Endothelial cell of umbilical vein (primary cell): Measurements from ENCODE around the gene SDC1. TPM values are rescaled to one million over a fixed set of nuclear protein-coding genes. Genes with fewer than 3 reads are reported as not detected.

ENCODE experiments used
- BruUV-seq: library from RNA; stranded (reverse); fragments of 400-500 nt; replicated peaks from 2 replicates; lab custom pipeline; 2021; lab: Mats Ljungman, UMichigan
- CTCF ChIA-PET: fragments of 300-600, 350-600 bp; sonication (Branson Sonifier 250); formaldehyde crosslinking; loops from one replicate; lab custom pipeline; 2021; ENCODE audit warnings: antibody characterized with exemption, inconsistent platforms; lab: Charles Lee
- POLR2A ChIA-PET: fragments of 300-600, 350-600 bp; sonication (Branson Sonifier 250); formaldehyde crosslinking; loops from one replicate; lab custom pipeline; 2021; ENCODE audit warnings: antibody characterized with exemption, inconsistent platforms; lab: Charles Lee
- DNase-seq: peaks from one replicate; pipeline ENCODE4 v3.0.0-alpha.2; 2011; ENCODE audit warnings: low read depth, low spot score
- FAIRE-seq: peaks from 2 replicates; lab custom pipeline; 2011; peaks lifted over from hg19 to GRCh38; lab: Jason Lieb, UNC
- H2AFZ ChIP-seq: 2 replicates; pipeline ENCODE4 v1.6.0; 2012; ENCODE audit warnings: low read depth, low read length, control low read depth, inconsistent platforms
- H3K27ac ChIP-seq: 2 replicates; pipeline ENCODE4 v1.5.1; 2011; ENCODE audit warnings: low read depth, mild to moderate bottlenecking, control low read depth, low read length, moderate library complexity; ENCODE audit not compliant: insufficient read depth
- H3K27me3 ChIP-seq, 2 experiments: 2 replicates each; pipeline versions ENCODE4 v1.6.0 to v1.6.1; 2011; ENCODE audit warnings: low read length in 2 of 2, mixed read lengths in 1 of 2; ENCODE audit not compliant: control insufficient read depth in 2 of 2, insufficient read depth in 2 of 2
- H3K36me3 ChIP-seq, 2 experiments: 2 replicates in 1 of 2; 3 replicates in 1 of 2; pipeline ENCODE4 v1.5.1; 2011; ENCODE audit warnings: low read length in 2 of 2, mild to moderate bottlenecking in 1 of 2, moderate library complexity in 1 of 2; ENCODE audit not compliant: control insufficient read depth in 2 of 2, insufficient read depth in 2 of 2; ENCODE audit errors: extremely low read depth in 1 of 2
- H3K4me1 ChIP-seq: 3 replicates; pipeline ENCODE4 v1.5.1; 2011; ENCODE audit warnings: mild to moderate bottlenecking, low read length; ENCODE audit not compliant: control insufficient read depth, insufficient read depth; ENCODE audit errors: extremely low read depth
- H3K4me2 ChIP-seq: 2 replicates; pipeline ENCODE4 v1.6.1; 2011; ENCODE audit warnings: low read length, control low read depth, mixed read lengths; ENCODE audit not compliant: insufficient read depth
- H3K4me3 ChIP-seq, 3 experiments: fragments of 200-600 bp in 1 of 3; sonication (generic), shearing (Covaris generic) in 1 of 3; replicated peaks in 1 of 3; 2 replicates each; pipeline ENCODE4 v1.5.1; 2011 to 2016; ENCODE audit warnings: control low read depth in 3 of 3, low read length in 3 of 3, mild to moderate bottlenecking in 2 of 3, inconsistent platforms in 1 of 3, low read depth in 1 of 3, moderate library complexity in 1 of 3; ENCODE audit not compliant: insufficient read depth in 1 of 3
- H3K79me2 ChIP-seq: 2 replicates; pipeline ENCODE4 v1.6.0; 2012; ENCODE audit warnings: low read length, inconsistent platforms; ENCODE audit not compliant: control insufficient read depth, insufficient read depth
- H3K9ac ChIP-seq: replicated peaks from 2 replicates; pipeline ENCODE3; 2011; ENCODE audit warnings: low read length, control low read depth; ENCODE audit not compliant: insufficient read depth; ENCODE audit errors: extremely low read depth
- H3K9me1 ChIP-seq: replicated peaks from 3 replicates; pipeline ENCODE4 v1.6.0; 2011; ENCODE audit warnings: mild to moderate bottlenecking, low read length; ENCODE audit not compliant: control insufficient read depth, insufficient read depth; ENCODE audit errors: extremely low read depth
- H3K9me3 ChIP-seq: replicated peaks from 2 replicates; pipeline ENCODE4 v1.5.1; 2012; ENCODE audit warnings: low read length, inconsistent platforms; ENCODE audit not compliant: control insufficient read depth, insufficient read depth
- H4K20me1 ChIP-seq: replicated peaks from 2 replicates; pipeline ENCODE3; 2011; ENCODE audit warnings: mild to moderate bottlenecking, low read length; ENCODE audit not compliant: control insufficient read depth, insufficient read depth; ENCODE audit errors: extremely low read depth
- EZH2 ChIP-seq: IDR thresholded peaks from 2 replicates; pipeline ENCODE4 v1.6.1; 2012; ENCODE audit warnings: borderline replicate concordance, low read depth, mild to moderate bottlenecking, moderate library complexity, low read length, inconsistent platforms; ENCODE audit not compliant: severe bottlenecking
- FOS ChIP-seq: IDR thresholded peaks from 2 replicates; pipeline ENCODE4 v1.6.1; 2011; ENCODE audit warnings: mild to moderate bottlenecking, low read length, moderate library complexity, borderline replicate concordance; ENCODE audit not compliant: insufficient read depth
- GATA2 ChIP-seq: IDR thresholded peaks from 2 replicates; pipeline ENCODE4 v1.7.0; 2011; ENCODE audit warnings: low read depth, mild to moderate bottlenecking, moderate library complexity, mixed read lengths, low read length; ENCODE audit not compliant: insufficient read length, insufficient read depth
- JUN ChIP-seq: IDR thresholded peaks from 2 replicates; pipeline ENCODE4 v1.6.1; 2011; ENCODE audit warnings: borderline replicate concordance, low read depth; ENCODE audit not compliant: insufficient read length, insufficient read depth
- MAX ChIP-seq: IDR thresholded peaks from 2 replicates; pipeline ENCODE4 v1.6.1; 2011; ENCODE audit not compliant: insufficient read depth, insufficient read length
- MYC ChIP-seq: IDR thresholded peaks from one replicate; pipeline ENCODE4 v1.6.1; 2011; ENCODE audit warnings: mild to moderate bottlenecking, low read depth, low read length
- POLR2A ChIP-seq: IDR thresholded peaks from 2 replicates; pipeline ENCODE4 v1.6.1; 2012; ENCODE audit warnings: low read depth, mild to moderate bottlenecking, control low read depth, low read length
- POLR2AphosphoS5 ChIP-seq: IDR thresholded peaks from 2 replicates; pipeline ENCODE4 v1.6.1; 2012; ENCODE audit warnings: low read depth, mild to moderate bottlenecking, control low read depth, low read length, moderate library complexity; ENCODE audit not compliant: insufficient read depth
- dilution Hi-C: fragments of 300-500 bp; cut with MboI; formaldehyde crosslinking; loops from one replicate; pipeline ENCODE4 v1.15.0; 2019; ENCODE audit warnings: low sequenced_read_pairs; ENCODE audit not compliant: extremely low pct_ligation_motif_present
- intact Hi-C: fragments of 100-400 bp; cut with micrococcal nuclease; formaldehyde crosslinking; loops from one replicate; pipeline ENCODE4 v1.10.0; 2022
- polyA plus RNA-seq, 4 experiments: library from polyadenylated mRNA; depleted of rRNA in 3 of 4; stranded (reverse) in 3 of 4; unstranded in 1 of 4; fragments of >200 nt; gene quantifications; 2 replicates each; pipeline versions ENCODE4 v1.2.1 to v1.2.3, GENCODE V29; 2011 to 2012; ENCODE audit warnings: missing spikeins in 1 of 4
- total RNA-seq: library from RNA; stranded (reverse); gene quantifications from 2 replicates; pipeline ENCODE4 v1.2.3, GENCODE V29; 2021
- TF ChIP-seq, protein P1 (sequence below), 2 donors: IDR thresholded peaks; 1 replicate in 1 of 2; 2 replicates in 1 of 2; pipeline ENCODE4 v1.5.1; 2011; ENCODE audit warnings: low read length in 2 of 2, mild to moderate bottlenecking in 2 of 2, moderate library complexity in 2 of 2, control low read depth in 1 of 2, inconsistent platforms in 1 of 2, low read depth in 1 of 2; ENCODE audit not compliant: insufficient read depth in 1 of 2; ENCODE audit errors: extremely low read depth in 1 of 2

The SDC1 gene
- total and polyA plus RNA-seq, 2 donors (not counting 3 experiments of a cell fraction or from before 2014, with no cell fraction given): 3.2 to 4.0 TPM

DNA sequence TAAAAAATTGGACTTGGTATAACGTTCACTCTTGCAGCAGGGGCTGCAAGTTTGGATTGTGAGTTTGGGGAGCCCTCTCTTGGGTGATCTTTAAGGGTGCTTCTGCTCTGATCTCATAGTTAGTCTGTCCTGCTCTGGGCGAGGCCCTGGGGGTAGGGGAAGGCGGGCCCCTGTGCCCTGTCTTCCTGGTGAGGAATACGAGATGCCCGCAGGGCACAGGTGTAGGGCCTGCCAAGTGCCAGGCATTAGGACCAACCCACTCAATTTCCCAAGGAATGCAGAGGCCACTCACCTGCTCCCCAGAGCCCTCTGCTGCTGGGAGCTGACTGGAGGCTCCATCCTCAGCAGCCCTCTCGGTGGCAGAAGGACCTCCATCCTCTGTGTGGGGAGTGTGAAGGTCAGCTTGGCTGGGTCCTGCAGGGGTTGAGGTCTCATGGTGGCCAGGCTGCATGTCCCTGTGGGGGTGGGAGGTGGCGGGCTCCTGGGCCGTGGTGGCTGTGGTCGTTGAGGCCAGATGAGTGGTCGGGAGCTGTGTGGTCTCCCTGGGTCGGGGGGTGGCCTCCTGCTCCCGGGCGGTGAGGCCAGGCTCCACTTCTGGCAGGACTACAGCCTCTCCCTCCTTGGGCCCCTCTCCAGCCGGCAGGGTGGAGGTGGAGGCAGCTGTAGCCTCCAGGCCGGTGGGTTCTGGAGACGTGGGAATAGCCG, 21.3 kb downstream of the SDC1 start:
- Histone ChIP-seq H3K27me3 (no peaks in the 10 kb centered on the region), H3K79me2 (no peaks in the 10 kb centered on the region), H3K4me1 (no peaks in the 10 kb centered on the region), H3K36me3 (no peaks in the 10 kb centered on the region), H3K9ac (no peak overlapping the region), H3K4me2 (no peak overlapping the region), H3K27ac (no peak overlapping the region), H3K9me1 (no peaks in the 10 kb centered on the region), H4K20me1 (no peaks in the 10 kb centered on the region), H3K4me3 (no peak overlapping the region), H2AFZ (no peak overlapping the region), H3K9me3 (no peaks in the 10 kb centered on the region)
- CTCF ChIA-PET: interaction anchor here (0.9 to 4.8 kb wide), 4 partner anchors 12 to 188 kb away, joined by 3 to 26 read pairs (median 4); no protein-coding TSS in a partner anchor
- DNase-seq (no peak), FAIRE-seq (no peak)
- dilution Hi-C loops: no loop called here
- POLR2A ChIA-PET: no interaction called here
- intact Hi-C loops: no loop called here
- BruUV-seq: no TSS peak
- no peak for TF ChIP-seq EZH2
- TF ChIP-seq JUN: no peak
- no peak for TF ChIP-seq MYC
- TF ChIP-seq POLR2AphosphoS5: no peak
- no peak for TF ChIP-seq FOS
- TF ChIP-seq GATA2: no peak
- TF ChIP-seq POLR2A: no peak
- no peak for TF ChIP-seq MAX
- TF ChIP-seq, protein P1, sequence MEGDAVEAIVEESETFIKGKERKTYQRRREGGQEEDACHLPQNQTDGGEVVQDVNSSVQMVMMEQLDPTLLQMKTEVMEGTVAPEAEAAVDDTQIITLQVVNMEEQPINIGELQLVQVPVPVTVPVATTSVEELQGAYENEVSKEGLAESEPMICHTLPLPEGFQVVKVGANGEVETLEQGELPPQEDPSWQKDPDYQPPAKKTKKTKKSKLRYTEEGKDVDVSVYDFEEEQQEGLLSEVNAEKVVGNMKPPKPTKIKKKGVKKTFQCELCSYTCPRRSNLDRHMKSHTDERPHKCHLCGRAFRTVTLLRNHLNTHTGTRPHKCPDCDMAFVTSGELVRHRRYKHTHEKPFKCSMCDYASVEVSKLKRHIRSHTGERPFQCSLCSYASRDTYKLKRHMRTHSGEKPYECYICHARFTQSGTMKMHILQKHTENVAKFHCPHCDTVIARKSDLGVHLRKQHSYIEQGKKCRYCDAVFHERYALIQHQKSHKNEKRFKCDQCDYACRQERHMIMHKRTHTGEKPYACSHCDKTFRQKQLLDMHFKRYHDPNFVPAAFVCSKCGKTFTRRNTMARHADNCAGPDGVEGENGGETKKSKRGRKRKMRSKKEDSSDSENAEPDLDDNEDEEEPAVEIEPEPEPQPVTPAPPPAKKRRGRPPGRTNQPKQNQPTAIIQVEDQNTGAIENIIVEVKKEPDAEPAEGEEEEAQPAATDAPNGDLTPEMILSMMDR (IDR thresholded peaks at IDR 0.05; ENCODE audit: extremely low read depth in 1 of 2, insufficient read depth in 1 of 2, low read depth in 1 of 2, low read length in 2 of 2): no peak
